ENCODE data around the gene GRAMD2A. TPM values are rescaled to one million over a fixed set of nuclear protein-coding genes. Genes with fewer than 3 reads are reported as not detected.

Gene GRAMD2A
- polyA plus RNA-seq, 1 experiment: 0.30 TPM

- no peak for DNase-seq (ENCODE audit: low read depth, low spot score)
These were observed 36.2 kb upstream of the GRAMD2A start for GRCh38 chr15:72233769-72234168.

GRCh38 chr15:72231833-72232478, 34.4 kb upstream of the GRAMD2A start:
- no peak for TF ChIP-seq CTCF (IDR thresholded peaks at IDR 0.05; ENCODE audit: low read depth, low read length)
- Histone ChIP-seq H3K27ac (ENCODE audit: low read depth, low read length) (peak overlapping the region; percentile 82), H3K4me3 (ENCODE audit: low read depth, low read length) (peak overlapping the region; percentile 96), H3K9me3 (ENCODE audit: control insufficient read depth, insufficient read depth, low read length) (no peaks in the 10 kb centered on the region; the same call in 1 of the 2 replicates), H3K27me3 (ENCODE audit: control insufficient read depth, insufficient read depth, low read length) (no peaks in the 10 kb centered on the region)
- POLR2A ChIA-PET: interaction anchor here (0.5 to 2.6 kb wide), 5 partner anchors 11 to 365 kb away, joined by 3 to 19 read pairs (median 3); no protein-coding TSS in a partner anchor
- CTCF ChIA-PET: interaction anchor here (0.9 to 2.5 kb wide), 2 partner anchors 31 to 35 kb away, joined by 3 to 7 read pairs; partner anchors contain the start of gene GRAMD2A
- DNase-seq (ENCODE audit: low read depth, low spot score): no peak

More at GRCh38 chr15:72233769-72234168, 36.2 kb upstream of the GRAMD2A start:
- CTCF ChIA-PET: no interaction called here
- no peak for TF ChIP-seq CTCF (IDR thresholded peaks at IDR 0.05; ENCODE audit: low read depth, low read length)
- Histone ChIP-seq H3K9me3 (ENCODE audit: control insufficient read depth, insufficient read depth, low read length) (no peaks in the 10 kb centered on the region; the same call in 1 of the 2 replicates), H3K4me3 (ENCODE audit: low read depth, low read length) (no peak overlapping the region), H3K27me3 (ENCODE audit: control insufficient read depth, insufficient read depth, low read length) (no peaks in the 10 kb centered on the region), H3K27ac (ENCODE audit: low read depth, low read length) (no peak overlapping the region)
- POLR2A ChIA-PET: no interaction called here

DNA sequence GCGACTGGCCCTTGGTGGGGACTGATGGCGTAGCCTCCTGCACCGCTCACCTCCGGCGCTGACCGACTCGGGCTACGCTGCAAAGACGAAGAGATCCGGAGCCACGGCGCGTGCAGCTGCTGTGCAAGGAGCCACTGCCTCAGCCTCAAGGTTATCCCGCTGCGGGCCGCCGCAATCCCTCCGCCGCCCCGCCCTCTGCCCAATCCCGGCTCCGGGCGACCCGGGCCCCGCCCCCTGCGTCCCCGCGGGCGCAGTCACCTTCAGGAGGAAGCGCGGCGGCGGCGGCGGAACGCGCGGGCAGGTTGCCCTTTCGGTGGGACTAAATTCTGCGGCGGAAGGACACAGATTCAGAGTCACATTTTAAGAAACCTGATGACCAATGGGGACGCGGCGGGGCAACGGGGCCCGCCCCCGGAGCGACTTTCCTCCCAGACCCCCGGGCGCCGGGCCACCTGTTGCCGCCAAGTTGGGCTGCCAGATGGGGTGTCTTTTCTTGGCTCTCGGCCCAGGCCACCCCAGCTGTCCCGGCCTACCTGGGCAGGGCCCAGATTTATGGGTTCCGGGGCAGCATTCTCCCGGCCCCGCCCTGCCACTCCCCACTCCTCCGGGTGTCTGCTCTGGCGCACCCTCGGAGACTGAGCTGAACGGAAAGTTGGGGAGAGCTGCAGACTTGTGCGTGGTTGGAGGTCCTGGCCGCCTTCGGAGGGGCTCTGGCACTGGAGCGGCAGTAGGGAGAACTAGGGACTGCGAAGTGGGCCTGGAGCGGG, 33.7 kb upstream of the GRAMD2A start, which contains the start of gene PKM:
Gene PKM (minus strand): TSS at position 125 of the 767 bp plus-strand sequence. CDS start 12,093 bp downstream, outside the sequence.
- no peak for TF ChIP-seq CTCF (IDR thresholded peaks at IDR 0.05; ENCODE audit: low read depth, low read length)
- Histone ChIP-seq H3K4me3 (ENCODE audit: low read depth, low read length) (peak within 1 kb of the TSS; percentile 96), H3K27me3 (ENCODE audit: control insufficient read depth, insufficient read depth, low read length) (no peaks in the 10 kb centered on the region), H3K27ac (ENCODE audit: low read depth, low read length) (peak within 1 kb of the TSS; percentile 93), H3K9me3 (ENCODE audit: control insufficient read depth, insufficient read depth, low read length) (no peaks in the 10 kb centered on the region; the same call in 1 of the 2 replicates)
- ChIA-PET CTCF (interaction anchor here (2.5 kb wide), 1 partner anchor 34 kb away, joined by 7 read pairs; the partner anchor contains the start of gene GRAMD2A), POLR2A (interaction anchor here (0.5 to 2.6 kb wide), 11 partner anchors 8 to 366 kb away, joined by 3 to 19 read pairs (median 7); partner anchors contain the start of gene GRAMD2A)
- peak; percentile 91 for DNase-seq (ENCODE audit: low read depth, low spot score)

GRCh38 chr15:72230197-72231065, 32.8 kb upstream of the GRAMD2A start:
- Histone ChIP-seq H3K9me3 (ENCODE audit: control insufficient read depth, insufficient read depth, low read length) (no peaks in the 10 kb centered on the region; the same call in 1 of the 2 replicates), H3K27ac (ENCODE audit: low read depth, low read length) (peak overlapping the region; percentile 93), H3K27me3 (ENCODE audit: control insufficient read depth, insufficient read depth, low read length) (no peaks in the 10 kb centered on the region), H3K4me3 (ENCODE audit: low read depth, low read length) (peak overlapping the region; percentile 96)
- TF ChIP-seq CTCF (IDR thresholded peaks at IDR 0.05; ENCODE audit: low read depth, low read length): no peak
- POLR2A ChIA-PET: interaction anchor here (0.6 to 2.6 kb wide), 13 partner anchors 8 to 121 kb away, joined by 3 to 19 read pairs (median 5); partner anchors contain the start of gene GRAMD2A
- CTCF ChIA-PET: interaction anchor here (0.6 to 2.5 kb wide), 2 partner anchors 33 to 58 kb away, joined by 6 to 7 read pairs; partner anchors contain the start of gene GRAMD2A
- DNase-seq (ENCODE audit: low read depth, low spot score): peak; percentile 73
